AG08395 (cell line): Measurements from ENCODE around the gene RPL12.

Source experiments
- DNase-seq: peaks from one replicate; pipeline ENCODE4 v3.0.0; 2012; ENCODE audit warnings: mixed read lengths, low spot score

Gene RPL12

GRCh38 chr9:127438394-127438793, 12.8 kb downstream of the RPL12 start:
- no peak for DNase-seq

GRCh38 chr9:127437497-127438264, 13.5 kb downstream of the RPL12 start:
- DNase-seq, result no peak

GRCh38 chr9:127430415-127430814, 20.8 kb downstream of the RPL12 start:
- no peak for DNase-seq

GRCh38 chr9:127428348-127428747, 22.9 kb downstream of the RPL12 start:
- DNase-seq, result no peak

GRCh38 chr9:127426756-127427155, 24.4 kb downstream of the RPL12 start:
- DNase-seq, result no peak

GRCh38 chr9:127424676-127424999, 26.6 kb downstream of the RPL12 start:
- DNase-seq, result no peak

GRCh38 chr9:127423934-127424675, 27.1 kb downstream of the RPL12 start, which contains the start of gene ZNF79:
ZNF79 (plus strand) TSS chr9:127424382; CDS start chr9:127424788, 406 bp downstream.
- DNase-seq, result peak; percentile 99

- peak; percentile 44 for DNase-seq
Measured at GRCh38 chr9:127423476-127423933, 27.7 kb downstream of the RPL12 start.

- DNase-seq, result no peak
Measured at GRCh38 chr9:127422787-127423186, 28.4 kb downstream of the RPL12 start.

- no peak for DNase-seq
Measured at GRCh38 chr9:127422133-127422782, 28.9 kb downstream of the RPL12 start.

- no peak for DNase-seq
Measured at GRCh38 chr9:127421057-127421456, 30.1 kb downstream of the RPL12 start.

GRCh38 chr9:127419348-127419747, 31.9 kb downstream of the RPL12 start:
- no peak for DNase-seq

GRCh38 chr9:127418037-127418471, 33.2 kb downstream of the RPL12 start:
- no peak for DNase-seq

GRCh38 chr9:127417131-127418036, 33.8 kb downstream of the RPL12 start:
- peak; percentile 52 for DNase-seq

- no peak for DNase-seq
Measured at GRCh38 chr9:127415657-127416056, 35.5 kb downstream of the RPL12 start.

- DNase-seq, result no peak
Measured at GRCh38 chr9:127415141-127415540, 36.1 kb downstream of the RPL12 start.

GRCh38 chr9:127411122-127411521, 40.1 kb downstream of the RPL12 start:
- no peak for DNase-seq

GRCh38 chr9:127407492-127407843, 43.7 kb downstream of the RPL12 start:
- DNase-seq, result no peak

- DNase-seq, result no peak
Measured at GRCh38 chr9:127406799-127407491, 44.3 kb downstream of the RPL12 start.

- no peak for DNase-seq
Measured at GRCh38 chr9:127405344-127406125, 45.7 kb downstream of the RPL12 start.
